Fibroblast of the conjunctiva (primary cell): ENCODE results near the gene SLC13A3.
A peak's percentile ranks its signal among the peaks of the same experiment; 100 is the strongest.

ENCODE experiments used
- DNase-seq: peaks from one replicate; pipeline ENCODE4 v3.0.0-alpha.2; 2010; ENCODE audit warnings: low read depth

The SLC13A3 gene

DNA sequence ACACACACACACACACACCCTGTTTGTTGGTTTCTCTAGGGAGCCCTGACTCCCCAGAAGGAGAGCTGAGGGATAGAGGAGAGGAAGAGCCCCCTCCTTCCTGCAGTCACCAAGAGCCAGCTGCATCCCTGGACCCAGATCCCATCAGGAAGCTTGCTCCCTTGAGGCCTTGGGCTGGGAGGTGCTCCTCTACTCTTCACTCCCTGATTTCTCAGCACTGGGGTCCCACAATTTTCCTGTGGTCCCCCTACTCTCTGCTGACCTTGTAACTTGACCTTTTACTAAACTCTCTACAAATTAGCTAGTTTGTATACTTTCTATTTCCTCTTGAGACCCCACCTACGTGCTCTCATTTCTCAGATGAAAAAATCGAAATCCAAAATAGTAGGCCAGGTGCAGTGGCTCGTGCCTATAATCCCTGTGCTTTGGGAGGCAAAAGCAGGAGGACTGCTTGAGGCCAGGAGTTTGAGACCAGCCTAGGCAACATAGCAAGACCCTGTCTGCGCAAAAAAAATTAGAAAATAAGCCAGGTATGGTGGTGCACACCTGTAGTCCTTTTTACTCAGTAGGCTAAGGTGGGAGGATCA is 95.8 kb downstream of the SLC13A3 start:
- DNase-seq: no peak

DNA sequence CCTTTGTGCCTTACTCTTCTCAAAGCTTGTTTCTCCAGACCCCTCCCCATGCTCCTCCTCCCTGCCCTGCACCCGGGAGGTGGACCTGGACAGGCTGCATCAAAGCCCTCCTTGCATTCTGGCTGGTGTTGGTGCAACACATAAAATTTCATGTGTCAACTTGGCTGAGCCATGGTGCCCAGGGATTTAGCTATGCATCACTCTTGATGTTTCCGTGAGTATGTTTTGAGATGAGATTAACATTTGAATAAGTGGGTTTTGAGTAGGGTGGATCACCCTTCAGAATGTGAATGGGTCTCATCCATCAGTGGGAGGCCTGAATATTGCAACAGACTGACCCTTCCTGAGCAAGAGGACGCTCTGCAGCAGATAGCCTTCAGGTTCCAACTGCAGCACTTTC is 96.4 kb downstream of the SLC13A3 start:
- DNase-seq: no peak

DNA sequence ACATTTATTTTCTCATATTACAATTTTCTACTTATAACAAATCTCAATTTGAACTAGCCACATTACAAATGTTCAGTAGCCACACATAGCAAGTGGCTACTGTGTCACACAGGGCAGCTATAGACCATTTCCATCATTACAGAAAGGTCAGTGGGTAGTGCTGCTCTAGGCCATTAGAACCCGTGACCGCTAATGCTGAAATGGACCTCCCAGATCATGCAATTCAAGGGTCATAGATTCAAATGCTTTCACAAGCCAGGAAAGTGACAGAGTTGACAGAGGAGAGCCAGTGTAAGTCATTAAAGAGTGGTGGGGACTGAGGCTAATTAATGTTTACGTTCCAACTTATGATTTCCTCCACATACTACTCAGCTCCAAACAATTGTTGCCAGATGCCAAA is 97.3 kb downstream of the SLC13A3 start:
- no peak for DNase-seq

DNA sequence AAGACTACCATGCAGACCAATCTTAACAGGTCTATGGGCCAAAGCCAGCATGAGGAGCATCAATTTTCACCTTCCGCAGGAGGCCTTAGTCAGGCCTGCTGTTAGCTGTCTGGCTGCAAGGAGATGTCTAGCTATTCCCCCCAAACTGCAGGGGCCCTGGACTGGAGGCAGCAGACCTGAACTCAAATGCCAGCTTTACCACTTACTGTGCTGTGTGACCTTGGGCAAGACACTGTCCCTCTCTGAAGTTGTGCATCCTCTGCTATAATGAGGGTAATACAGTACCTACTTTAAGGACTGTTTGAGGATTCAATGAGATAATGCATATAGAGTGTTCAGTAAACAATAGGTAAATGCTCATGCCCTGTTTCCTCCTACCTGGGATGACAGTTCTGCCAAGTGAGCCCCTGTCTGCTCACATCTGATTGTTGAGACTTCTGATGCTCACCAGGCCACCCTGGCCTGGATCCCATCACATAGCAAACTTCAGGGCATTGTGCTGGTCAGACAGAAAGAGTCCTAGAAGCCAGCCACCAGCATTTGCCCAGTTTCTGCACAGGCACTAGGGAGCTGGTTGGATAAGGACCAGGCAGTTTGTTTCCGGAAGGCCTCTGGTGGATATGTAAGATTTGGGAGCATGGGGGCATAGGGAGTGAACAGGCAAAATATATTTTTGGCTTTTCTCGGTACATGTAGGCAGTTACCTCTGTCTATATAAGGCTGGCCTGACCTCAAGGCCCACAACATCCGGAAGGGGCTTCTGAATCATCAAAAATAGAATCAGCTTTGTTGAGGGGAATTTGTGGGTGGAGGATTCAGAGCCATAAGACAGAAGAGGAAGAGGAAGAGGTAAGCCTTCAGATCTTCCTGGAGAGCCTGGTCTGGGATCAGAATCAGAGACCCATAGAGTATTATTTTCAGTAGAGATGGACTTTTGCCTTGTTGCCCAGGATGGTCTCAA is 98.5 kb downstream of the SLC13A3 start:
- no peak for DNase-seq

DNA sequence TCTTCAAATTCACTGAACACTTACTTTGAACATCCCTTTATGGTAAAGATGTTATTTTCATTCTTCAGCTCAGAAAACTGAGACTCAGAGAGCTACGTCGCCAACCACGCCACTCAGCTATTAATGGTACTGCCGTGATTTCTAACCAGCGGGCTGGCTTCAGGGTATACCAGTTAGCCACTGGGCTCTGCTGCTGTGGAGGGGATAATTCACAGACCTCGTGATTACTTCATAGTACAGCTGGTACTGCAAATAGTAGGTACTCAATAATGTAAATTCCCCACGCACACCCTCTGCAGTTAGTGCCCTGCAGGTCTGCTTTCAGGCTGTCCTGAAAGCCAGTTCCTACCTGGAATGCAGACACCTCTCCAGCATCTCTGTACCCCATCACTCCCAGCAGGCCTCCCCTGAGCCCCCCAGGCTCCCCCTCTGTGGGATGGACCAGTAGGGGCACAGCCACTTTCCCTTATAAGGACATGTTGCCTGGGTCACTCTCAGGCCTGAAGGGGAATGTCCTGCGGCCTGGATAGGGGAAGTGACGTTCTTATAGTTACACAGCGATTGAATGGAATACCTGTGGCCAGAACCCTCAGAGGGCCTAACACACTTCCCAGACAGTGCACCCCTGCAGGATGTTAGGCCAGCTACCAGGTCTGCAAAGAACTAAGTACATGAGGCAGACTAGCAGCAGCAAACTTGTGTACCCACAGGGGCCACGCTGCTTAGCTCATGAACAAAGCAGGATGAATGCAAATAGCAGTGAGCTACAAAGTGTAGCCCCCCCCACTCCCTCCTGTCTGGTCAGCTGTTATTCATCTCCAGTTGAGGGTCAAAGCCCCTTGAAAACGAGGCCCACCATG is 99.5 kb downstream of the SLC13A3 start:
- DNase-seq: no peak

DNA sequence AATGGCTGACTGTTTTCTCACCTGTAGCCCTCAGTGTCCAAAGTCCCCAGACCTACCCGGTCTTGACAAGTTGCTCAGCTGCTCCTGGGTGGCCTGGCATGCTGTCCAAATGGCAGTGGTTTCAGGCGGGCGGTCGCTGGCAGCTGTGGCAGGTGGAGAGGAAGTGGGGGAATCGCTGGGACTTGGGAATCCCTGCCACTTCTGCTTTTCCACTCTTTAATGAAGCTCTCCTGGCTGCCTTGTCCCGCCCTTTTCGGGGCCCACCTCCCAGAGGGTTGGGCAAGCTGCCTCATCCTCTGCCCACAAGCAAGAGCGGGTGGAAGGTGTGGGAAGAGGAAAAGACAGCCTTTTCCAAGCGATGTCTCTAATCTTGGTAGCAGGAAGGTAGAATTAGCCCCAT is 100.8 kb downstream of the SLC13A3 start, which contains the start of gene OCSTAMP:
OCSTAMP (minus strand) TSS at position 194 of the 400 bp plus-strand sequence; CDS start at position 100, 94 bp downstream.
- no peak for DNase-seq

DNA sequence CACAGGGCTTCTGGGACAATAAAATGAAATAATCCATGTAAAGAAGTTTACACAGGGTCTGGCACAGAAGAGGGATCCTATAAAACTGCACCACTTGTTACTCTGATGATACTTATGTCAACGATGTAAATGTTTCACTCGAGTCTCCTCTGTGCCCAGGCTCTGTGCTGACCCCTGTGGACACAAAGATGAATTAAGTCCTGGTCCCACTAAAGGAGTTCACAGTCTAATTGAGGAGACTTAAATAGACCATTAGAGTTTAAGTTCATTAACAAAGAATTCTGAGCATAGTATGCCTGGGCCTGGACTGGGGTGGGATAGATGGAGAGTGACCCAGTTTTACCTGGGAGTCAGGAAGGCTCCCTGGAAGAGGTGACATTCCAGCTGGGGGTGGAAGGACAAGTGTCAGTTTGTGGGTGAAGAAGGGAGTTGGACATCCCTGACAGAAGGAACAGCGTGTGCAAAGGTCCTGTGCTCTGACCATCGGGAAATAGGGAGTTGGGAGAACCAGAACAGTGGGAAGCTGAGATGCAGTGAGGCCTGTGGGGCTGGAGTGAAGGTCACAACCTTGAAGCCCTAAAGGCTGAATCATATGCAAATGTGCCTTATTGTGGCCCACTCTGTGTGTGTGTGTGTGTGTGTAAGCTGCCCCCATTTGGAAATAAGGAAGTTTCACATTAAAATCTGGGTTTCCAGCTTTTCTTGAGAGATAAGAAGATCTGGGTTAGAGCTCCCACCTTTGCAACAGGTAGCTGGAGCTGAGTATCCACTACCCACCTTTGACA is 101.9 kb downstream of the SLC13A3 start:
- no peak for DNase-seq

DNA sequence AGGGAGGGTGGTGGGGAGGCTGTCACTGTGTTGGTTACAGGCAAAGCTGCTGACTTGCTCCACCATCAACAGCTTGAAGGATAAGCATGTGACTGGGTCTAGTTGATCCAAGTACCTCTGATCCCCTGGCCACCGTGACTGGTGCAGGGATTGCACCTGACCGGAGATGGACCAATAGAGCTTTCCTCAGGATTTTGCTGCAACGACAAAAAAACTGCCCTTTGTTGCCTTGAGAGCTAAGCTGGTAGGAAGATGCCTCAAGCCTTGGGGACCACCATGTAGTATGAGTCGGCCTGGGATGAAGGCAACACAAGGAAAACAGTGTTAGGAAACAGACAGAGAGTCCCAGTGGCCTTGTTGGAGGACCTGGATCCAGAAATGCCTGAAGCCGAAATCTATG is 102.6 kb downstream of the SLC13A3 start:
- DNase-seq: no peak

DNA sequence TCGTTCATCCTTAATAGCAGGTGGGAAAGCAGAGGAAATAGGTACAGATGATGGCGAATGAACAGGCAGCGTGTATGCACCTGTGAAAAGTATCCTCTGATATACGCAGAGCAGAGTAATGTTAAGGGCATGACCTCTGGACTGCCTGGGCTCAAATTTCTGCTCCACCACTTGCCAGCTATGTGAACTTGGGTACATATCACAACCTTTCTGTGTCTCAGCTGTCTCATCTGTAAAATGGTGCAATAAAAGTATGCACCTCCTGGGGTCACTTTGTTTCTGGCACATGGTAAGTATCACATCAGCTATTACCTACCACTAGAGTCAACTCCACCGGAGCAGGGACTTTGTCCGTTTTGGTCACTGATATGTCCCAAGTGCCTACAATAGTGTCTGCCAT is 103.3 kb downstream of the SLC13A3 start:
- DNase-seq: no peak

DNA sequence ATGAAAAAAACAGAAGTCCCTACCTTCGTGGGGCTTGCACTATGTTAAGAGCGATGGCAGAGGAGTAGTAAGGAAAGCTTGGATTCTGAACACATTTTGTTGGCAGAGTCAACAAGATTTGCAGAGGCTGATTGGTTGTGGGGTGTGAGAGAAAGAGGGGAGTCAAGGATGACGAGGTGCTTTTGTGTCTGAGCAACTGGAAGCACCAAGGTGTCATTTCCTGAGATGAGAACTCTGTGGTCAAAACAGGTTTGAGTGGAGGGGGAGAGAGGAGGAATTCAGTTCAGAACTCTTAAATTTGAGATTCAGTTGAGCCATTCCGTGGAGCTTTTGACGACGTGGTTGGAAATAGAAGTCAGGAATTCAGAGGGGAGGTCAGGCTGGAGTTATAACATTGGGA is 104.3 kb downstream of the SLC13A3 start:
- DNase-seq: no peak

DNA sequence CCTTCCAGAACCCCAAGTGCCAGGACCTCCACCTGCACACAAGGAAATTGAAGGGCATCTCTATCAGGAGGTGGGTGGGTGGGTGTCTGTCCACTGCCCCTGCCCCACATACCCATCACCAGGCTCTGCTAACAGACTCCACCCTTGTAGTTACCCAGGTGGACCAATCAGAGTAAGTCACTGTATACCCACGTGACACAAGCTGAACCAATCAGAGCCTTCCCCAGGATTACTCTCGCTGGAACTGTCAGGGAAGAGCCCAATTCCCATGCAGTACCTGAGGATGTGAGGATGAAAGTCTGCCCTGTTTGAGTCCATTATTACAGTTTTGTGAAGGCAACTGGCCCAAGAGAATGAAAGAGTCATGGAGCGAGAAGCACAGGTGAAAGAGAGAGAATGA is 105.0 kb downstream of the SLC13A3 start:
- DNase-seq: no peak

DNA sequence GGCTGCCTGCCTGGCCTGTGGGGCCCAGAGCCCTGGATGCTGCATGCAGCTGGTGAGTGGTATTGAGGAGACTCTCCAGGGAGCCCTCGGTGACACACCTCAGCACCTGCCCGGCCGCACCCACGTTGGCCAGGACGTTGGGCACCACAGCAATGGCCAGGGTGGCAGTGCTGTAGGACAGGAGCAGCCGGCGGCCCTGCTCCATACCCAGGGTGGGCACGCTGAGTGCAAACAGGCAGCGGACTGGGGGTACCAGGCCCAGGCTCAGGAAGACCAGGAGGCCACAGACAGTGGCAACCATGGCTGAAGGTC is 105.5 kb downstream of the SLC13A3 start:
- no peak for DNase-seq

DNA sequence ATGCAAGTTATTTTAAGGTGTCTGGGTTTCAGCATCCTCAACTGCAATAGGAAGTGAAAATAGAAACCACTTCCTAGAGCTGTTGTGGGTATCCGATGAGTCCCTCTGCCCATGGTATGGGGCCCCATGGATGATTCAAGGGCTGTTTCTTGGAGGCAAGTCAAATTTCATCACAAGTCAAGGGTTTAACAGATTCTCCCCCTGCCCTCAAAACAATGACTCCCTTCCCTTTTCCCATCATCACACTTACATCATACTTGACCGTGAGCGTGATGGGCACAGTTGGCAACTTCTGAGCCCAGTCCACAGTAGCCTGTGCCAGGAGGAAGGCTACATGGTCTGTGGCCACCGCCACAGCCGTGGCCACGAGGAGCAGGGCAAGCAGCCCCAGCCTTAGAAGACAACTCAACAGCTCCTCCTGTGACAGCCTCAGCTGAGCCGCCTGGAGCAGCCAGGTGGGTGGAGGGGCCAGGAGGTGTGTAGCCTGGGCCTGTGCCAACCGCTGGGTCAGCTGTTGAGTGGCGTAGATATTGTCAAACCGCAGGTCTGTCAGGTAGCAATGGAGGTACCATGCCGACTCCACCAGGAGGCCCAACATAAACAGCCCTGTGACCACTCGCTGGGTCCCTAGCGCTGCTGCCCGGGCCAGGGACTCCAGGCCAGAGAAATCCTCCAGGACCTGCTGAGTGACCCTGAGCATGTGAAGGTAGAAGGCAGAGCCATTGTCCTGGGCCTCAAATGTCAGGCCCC is 106.0 kb downstream of the SLC13A3 start:
- DNase-seq: peak; percentile 26

DNA sequence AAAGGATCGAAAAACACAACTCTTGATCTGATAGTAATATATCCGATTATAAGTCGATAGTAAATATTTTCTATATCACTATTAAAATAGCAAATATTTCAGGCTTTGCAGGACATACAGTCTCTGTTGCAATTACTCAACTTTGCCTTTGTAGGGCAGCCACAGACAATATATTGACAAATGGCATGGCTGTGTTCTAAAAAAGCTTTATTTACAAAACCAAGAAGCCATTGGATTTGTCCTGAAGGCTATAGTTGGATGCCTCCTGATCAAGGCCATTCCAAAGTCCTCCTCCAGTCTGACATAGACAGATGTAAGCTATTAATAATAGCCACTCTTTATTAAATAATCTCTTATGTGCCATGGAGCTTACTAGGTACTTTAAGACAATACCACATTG is 106.7 kb downstream of the SLC13A3 start:
- DNase-seq: no peak

DNA sequence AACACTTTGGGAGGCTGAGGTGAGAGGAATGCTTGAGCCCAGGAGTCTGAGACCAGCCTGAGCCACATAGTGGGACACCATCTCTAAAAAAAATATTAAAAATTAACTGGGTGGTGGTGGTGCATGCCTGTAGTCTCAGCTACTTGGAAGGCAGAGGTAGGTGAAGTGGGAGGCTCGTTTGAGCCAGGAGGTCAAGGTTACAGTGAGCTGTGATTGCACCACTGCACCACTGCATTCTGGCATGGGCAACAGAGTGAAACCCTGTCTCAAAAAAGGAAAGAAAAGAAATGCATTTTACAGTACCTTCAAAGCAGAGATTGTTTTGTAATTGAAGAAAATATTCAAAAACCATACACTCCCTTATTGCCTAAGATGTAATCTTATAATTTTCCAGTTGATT is 107.3 kb downstream of the SLC13A3 start:
- DNase-seq: no peak

DNA sequence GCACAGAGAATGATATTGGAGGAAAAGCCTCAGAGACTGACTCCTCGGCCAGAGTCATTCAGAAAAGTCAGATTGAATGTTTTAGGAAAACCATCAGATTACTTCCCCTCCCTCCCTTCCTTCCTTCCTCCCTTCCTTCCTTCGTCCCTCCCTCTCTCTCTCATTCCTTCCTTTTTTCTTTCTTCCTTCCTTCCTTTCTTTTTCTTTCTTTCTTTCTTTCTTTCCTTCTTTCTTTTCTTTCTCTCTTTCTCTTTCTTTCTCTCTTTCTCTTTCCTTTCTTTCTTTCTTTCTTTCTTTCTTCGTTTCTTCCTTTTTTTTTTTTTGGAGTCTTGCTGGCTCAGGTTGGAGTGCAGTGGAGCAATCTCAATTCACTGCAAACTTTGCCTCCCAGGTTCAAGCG is 108.2 kb downstream of the SLC13A3 start:
- no peak for DNase-seq

DNA sequence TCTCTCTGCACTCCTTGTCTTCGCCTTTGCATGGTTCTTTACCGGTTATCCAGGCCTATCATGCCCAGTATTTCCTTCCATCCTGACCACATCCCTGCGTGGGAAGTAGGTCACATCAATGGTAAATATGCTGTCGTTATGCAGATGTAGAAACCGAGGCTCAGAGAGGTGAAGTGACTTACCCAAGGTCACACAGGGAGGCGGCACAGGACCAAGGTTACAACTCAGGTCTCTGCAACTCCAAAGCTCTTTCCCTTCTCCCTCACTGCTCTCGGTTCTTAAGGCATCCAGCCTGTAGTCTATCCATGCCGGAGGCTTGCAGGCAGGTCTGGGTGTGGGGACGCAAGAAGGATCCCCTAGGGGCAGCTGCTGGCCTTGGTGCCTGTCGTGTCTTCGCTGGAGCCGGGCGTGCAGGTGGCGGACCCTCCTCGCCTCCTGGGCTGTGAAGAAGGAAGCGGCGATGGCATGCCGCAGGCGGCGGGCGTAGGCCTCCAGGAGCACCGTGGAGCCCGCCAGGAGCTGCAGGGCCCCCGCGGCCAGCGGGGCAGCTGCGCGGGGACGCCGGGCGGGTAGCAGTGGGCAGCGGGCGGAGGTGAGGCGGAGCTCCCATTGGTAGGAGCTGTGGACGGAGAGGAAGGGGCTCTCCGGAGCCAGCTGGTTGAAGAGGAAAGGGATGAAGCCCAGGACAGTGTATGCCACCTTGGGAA is 109.9 kb downstream of the SLC13A3 start:
- no peak for DNase-seq

DNA sequence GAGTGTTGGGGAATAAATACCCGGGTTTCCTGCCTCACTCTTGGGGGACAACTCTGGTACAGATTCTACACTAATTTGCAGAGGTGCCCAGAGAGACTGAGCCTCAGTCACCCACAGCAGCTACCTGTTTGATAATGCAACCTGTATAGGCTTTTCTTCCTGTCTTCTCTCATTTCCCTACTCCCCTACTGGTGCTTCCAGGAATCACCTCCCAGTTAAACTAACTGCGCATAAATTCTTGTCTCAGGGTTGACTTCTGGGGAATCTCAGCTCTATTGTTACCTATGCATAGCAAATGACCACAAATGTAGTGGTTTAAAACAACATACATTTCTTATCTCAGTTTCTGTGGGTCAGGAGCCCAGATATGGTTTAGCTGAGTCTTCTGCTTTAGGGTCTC is 112.1 kb downstream of the SLC13A3 start:
- no peak for DNase-seq

DNA sequence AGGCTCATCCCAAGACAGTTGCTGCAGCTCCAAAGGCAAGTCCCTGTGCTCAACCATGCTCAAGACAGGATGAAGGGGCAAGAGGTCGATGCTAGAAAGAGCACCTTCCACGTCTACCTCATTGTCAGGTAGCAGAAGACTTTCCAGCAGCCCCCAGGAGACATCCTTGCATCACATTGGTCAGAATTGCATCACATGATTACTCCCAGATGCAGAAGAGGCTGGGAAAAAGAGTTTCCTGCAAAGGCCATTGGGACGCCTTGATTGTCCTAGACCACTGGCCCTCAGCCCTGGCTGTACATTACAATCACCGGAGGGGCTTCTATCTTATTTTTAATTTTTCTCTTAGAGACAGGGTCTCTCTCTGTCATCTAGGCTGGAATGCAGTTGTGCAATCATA is 120.6 kb downstream of the SLC13A3 start:
- no peak for DNase-seq

DNA sequence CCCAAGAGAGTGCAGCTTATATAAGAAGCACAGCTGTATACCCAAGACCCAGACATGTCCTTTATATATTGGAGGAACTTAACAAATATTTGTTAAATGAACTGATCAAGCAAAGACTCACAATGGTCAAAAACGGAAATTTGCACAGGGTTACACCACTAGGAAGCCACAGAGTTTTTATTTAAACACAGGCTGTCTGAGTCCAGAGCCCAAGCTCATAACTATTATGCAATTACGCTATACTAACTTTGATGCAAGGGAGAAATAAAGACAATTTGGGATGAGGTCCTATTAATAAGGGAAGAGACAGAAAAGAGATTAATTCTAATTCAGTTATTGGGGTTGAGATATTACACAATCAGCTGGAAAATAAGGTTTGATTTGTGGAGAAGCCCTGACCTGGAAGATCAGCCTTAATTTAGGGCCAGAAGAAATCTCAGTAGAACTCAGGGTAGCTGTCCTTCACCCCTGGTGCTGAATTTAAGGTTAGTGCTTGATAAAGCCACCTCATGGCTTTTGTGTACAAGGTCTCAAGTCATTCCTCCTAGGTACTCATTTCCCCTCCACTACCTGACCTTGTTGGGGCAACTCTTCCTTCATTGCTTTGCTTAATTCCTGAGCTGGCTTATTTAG is 127.4 kb downstream of the SLC13A3 start:
- no peak for DNase-seq
